Anterior cingulate cortex (tissue), 58 donors: ENCODE measurements around the gene CSNK1G1.
A peak's percentile ranks its signal among the peaks of the same experiment; 100 is the strongest.
"Not testable (repeated sequence)": the region's sequence is repeated elsewhere in the genome, so short reads cannot be mapped to it uniquely, and the experiment has no call there.

Source experiments
- DNase-seq, 58 donors: peaks; one replicate each; lab custom pipeline; 2025; lab: John Stamatoyannopoulos, UW

The CSNK1G1 gene

GRCh38 chr15:64305261-64305660 is 50.7 kb downstream of the CSNK1G1 start:
- no peak for DNase-seq

- DNase-seq: no peak
These were observed 66.4 kb downstream of the CSNK1G1 start for GRCh38 chr15:64289550-64289949.

GRCh38 chr15:64288999-64289398 is 67.0 kb downstream of the CSNK1G1 start:
- no peak for DNase-seq

GRCh38 chr15:64288577-64288976 is 67.4 kb downstream of the CSNK1G1 start:
- DNase-seq: no peak

- DNase-seq: no peak
These were observed 68.0 kb downstream of the CSNK1G1 start for GRCh38 chr15:64287953-64288352.

- no peak for DNase-seq
These were observed 69.5 kb downstream of the CSNK1G1 start for GRCh38 chr15:64286473-64286872.

- DNase-seq: no peak
These were observed 70.1 kb downstream of the CSNK1G1 start for GRCh38 chr15:64285871-64286270.

GRCh38 chr15:64285150-64285549 is 70.8 kb downstream of the CSNK1G1 start:
- DNase-seq: no peak

GRCh38 chr15:64284042-64284441 is 71.9 kb downstream of the CSNK1G1 start:
- no peak for DNase-seq

GRCh38 chr15:64282701-64283100 is 73.3 kb downstream of the CSNK1G1 start:
- DNase-seq: no peak

- DNase-seq: no peak
These were observed 76.8 kb downstream of the CSNK1G1 start for GRCh38 chr15:64279131-64279530.

GRCh38 chr15:64275934-64276333 is 80.0 kb downstream of the CSNK1G1 start:
- no peak for DNase-seq

GRCh38 chr15:64274341-64274950 is 81.5 kb downstream of the CSNK1G1 start:
- DNase-seq: peak in 1 of 58 donors; percentile 41

GRCh38 chr15:64267331-64267973 is 88.5 kb downstream of the CSNK1G1 start:
- DNase-seq: no peak

GRCh38 chr15:64265188-64265587 is 90.8 kb downstream of the CSNK1G1 start:
- not testable (repeated sequence) for DNase-seq

GRCh38 chr15:64264502-64264901 is 91.5 kb downstream of the CSNK1G1 start:
- no peak for DNase-seq

- no peak for DNase-seq
These were observed 92.4 kb downstream of the CSNK1G1 start for GRCh38 chr15:64263567-64263966.

GRCh38 chr15:64256051-64256450 is 99.9 kb downstream of the CSNK1G1 start:
- no peak for DNase-seq

GRCh38 chr15:64251658-64252057 is 104.3 kb downstream of the CSNK1G1 start:
- DNase-seq: no peak

GRCh38 chr15:64251121-64251520 is 104.9 kb downstream of the CSNK1G1 start:
- no peak for DNase-seq

- DNase-seq: no peak
These were observed 105.9 kb downstream of the CSNK1G1 start for GRCh38 chr15:64249883-64250575.

GRCh38 chr15:64249406-64249805 is 106.6 kb downstream of the CSNK1G1 start:
- DNase-seq: no peak
